PC-3 (cell line): ENCODE measurements around the gene FIZ1.
A peak's percentile ranks its signal among the peaks of the same experiment; 100 is the strongest.

ENCODE experiments used
- EZH2 ChIP-seq: fragments of 300-600 bp; sonication (generic); IDR thresholded peaks from one replicate; pipeline ENCODE4 v1.6.1; 2017; ENCODE audit warnings: antibody characterized with exemption, mild to moderate bottlenecking, low read length; ENCODE audit not compliant: unreplicated experiment
- EZH2phosphoT487 ChIP-seq: fragments of 300-600 bp; sonication (generic); IDR thresholded peaks from 2 replicates; pipeline ENCODE4 v1.6.1; 2018; ENCODE audit warnings: mild to moderate bottlenecking, antibody characterized with exemption, low read length, borderline replicate concordance
- TF ChIP-seq, protein P1 (sequence below): fragments of 300-600 bp; sonication (generic); conservative IDR thresholded peaks from 2 replicates; pipeline ENCODE4 v1.5.1; 2017; ENCODE audit warnings: antibody characterized with exemption, low read depth, mild to moderate bottlenecking, low read length

DNA sequence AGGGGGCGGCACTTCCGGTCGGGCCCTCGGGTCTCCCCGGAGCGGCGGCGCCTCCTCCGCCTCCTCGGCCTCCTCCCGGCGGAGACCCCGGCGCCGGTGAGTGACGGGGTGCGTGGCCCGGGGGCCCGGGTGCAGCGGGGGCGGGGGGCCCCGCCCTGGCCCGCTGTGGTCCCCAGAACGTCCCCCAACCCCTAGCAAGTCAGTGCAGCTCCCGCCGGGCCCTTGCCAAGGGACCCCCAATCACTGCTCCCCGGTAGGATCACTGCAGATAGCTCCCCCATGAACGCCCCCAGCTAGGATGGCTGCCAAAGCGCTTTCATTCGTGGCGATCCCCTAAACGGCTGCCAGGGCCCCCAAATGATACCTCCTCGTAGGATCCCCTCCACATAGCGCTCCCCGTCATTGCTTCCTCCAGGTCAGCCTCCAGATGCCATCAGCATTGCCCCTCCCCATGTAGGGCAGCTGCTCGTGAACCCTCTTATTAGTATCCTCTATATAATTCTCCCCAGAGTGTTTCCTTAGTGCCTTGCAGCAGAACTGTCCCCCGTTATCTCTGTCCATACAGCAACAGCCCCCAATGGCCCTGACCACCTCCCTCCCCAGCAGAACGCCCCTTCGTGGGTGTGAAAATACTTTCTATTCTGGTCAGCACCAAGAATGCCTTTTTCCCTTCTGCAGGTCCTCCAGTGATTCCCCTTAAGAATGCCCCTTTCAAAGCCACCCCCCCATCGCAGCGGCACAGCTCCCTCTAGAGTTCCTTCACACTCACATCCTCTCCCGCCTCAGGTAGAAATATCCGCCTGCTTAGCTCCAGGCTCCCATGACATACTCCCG, 6.5 kb upstream of the FIZ1 start, which contains the start of gene ZNF865:
- TF ChIP-seq, protein P1, sequence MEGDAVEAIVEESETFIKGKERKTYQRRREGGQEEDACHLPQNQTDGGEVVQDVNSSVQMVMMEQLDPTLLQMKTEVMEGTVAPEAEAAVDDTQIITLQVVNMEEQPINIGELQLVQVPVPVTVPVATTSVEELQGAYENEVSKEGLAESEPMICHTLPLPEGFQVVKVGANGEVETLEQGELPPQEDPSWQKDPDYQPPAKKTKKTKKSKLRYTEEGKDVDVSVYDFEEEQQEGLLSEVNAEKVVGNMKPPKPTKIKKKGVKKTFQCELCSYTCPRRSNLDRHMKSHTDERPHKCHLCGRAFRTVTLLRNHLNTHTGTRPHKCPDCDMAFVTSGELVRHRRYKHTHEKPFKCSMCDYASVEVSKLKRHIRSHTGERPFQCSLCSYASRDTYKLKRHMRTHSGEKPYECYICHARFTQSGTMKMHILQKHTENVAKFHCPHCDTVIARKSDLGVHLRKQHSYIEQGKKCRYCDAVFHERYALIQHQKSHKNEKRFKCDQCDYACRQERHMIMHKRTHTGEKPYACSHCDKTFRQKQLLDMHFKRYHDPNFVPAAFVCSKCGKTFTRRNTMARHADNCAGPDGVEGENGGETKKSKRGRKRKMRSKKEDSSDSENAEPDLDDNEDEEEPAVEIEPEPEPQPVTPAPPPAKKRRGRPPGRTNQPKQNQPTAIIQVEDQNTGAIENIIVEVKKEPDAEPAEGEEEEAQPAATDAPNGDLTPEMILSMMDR = peak; percentile 97
- no peak for TF ChIP-seq EZH2phosphoT487
- TF ChIP-seq EZH2 = no peak
